Measurements from ENCODE around the gene INTS14. TPM values are rescaled to one million over a fixed set of nuclear protein-coding genes. Genes with fewer than 3 reads are reported as not detected.

The INTS14 gene
- total and polyA plus RNA-seq, 9 of the 15 experiments (the other 6 are each of a cell fraction or from before 2014, with no cell fraction given): 30.5 to 92.4 (median 46.5) TPM

GRCh38 chr15:65610871-65611718 lies at the start of gene INTS14 (continued):
- TF ChIP-seq HMGN3 (IDR thresholded peaks at IDR 0.05; ENCODE audit: borderline replicate concordance, extremely low read depth, insufficient read length, low read depth, low read length) (peak; percentile 96), SMAD3 (CRISPR knock-in tag; conservative IDR thresholded peaks at IDR 0.05) (no peak; the same call in 1 of the 2 replicates), BRD4 (IDR thresholded peaks at IDR 0.05) (0 out of 2 replicates have a peak, but pooled peaks have one; percentile 63), EP400 (IDR thresholded peaks at IDR 0.05) (peak; percentile 95), EP300 (IDR thresholded peaks at IDR 0.05; ENCODE audit: low read length) (peak; percentile 63), TEAD1 (CRISPR knock-in tag; IDR thresholded peaks at IDR 0.05) (peak; percentile 82 to 90), ESRRA (IDR thresholded peaks at IDR 0.05; ENCODE audit: borderline replicate concordance, low read depth) (peak; percentile 98), PCBP2 (IDR thresholded peaks at IDR 0.05; ENCODE audit: low read depth, low read length, poor library complexity, severe bottlenecking) (no peak), GTF2E2 (tag; IDR thresholded peaks at IDR 0.05) (peak; percentile 96), ZNF121 (CRISPR knock-in tag; conservative IDR thresholded peaks at IDR 0.05) (no peak), CBFB (CRISPR knock-in tag; IDR thresholded peaks at IDR 0.05) (no peak), IRF1 (CRISPR knock-in tag; IDR thresholded peaks at IDR 0.05; ENCODE audit: borderline replicate concordance) (no peak), PPARD (CRISPR knock-in tag; IDR thresholded peaks at IDR 0.05) (no peak), ARNT (IDR thresholded peaks at IDR 0.05) (peak in 1 of 2 experiments; percentile 63; a peak in 2 of 4 replicates), POLR2G (IDR thresholded peaks at IDR 0.05; ENCODE audit: low read depth, low read length) (peak; percentile 99), BRD9 (IDR thresholded peaks at IDR 0.05; ENCODE audit: low read depth, partially characterized antibody) (peak; percentile 94), HMBOX1 (IDR thresholded peaks at IDR 0.05) (no peak; the same call in 1 of the 2 replicates), FOXA3 (CRISPR knock-in tag; conservative IDR thresholded peaks at IDR 0.05 in 1 of 2, IDR thresholded peaks at IDR 0.05 in 1 of 2) (0 out of 4 replicates have a peak, but pooled peaks of 1 of the 2 experiments have one; percentile 44), ZNF140 (CRISPR knock-in tag; IDR thresholded peaks at IDR 0.05) (no peak), NCOR1 (IDR thresholded peaks at IDR 0.05) (peak; percentile 72), ETS1 (conservative IDR thresholded peaks at IDR 0.05; ENCODE audit: control insufficient read depth, low read depth, low read length) (peak; percentile 93), SNAPC5 (CRISPR knock-in tag; IDR thresholded peaks at IDR 0.05) (no peak), SIX5 (IDR thresholded peaks at IDR 0.05; ENCODE audit: borderline replicate concordance in 1 of 2, insufficient read depth in 1 of 2, low read depth in 1 of 2, low read length in 2 of 2) (peak; percentile 51 to 53; a peak in 3 of 4 replicates), ZBTB17 (CRISPR knock-in tag; IDR thresholded peaks at IDR 0.05) (0 out of 2 replicates have a peak, but pooled peaks have one; percentile 46), FOXP1 (CRISPR knock-in tag; IDR thresholded peaks at IDR 0.05) (peak; percentile 78)
